GM12864 (cell line): Measurements from ENCODE around the gene GIT2.
"Not testable (repeated sequence)": the region's sequence is repeated elsewhere in the genome, so short reads cannot be mapped to it uniquely, and the experiment has no call there.

Experiments used
- DNase-seq: peaks from one replicate; pipeline ENCODE4 v3.0.0-alpha.2; 2011; ENCODE audit warnings: low read depth
- H3K4me3 ChIP-seq: 2 replicates; pipeline ENCODE4 v1.5.1; 2011; ENCODE audit warnings: mild to moderate bottlenecking, low read depth, low read length, control low read depth
- TF ChIP-seq, protein P1 (sequence below): IDR thresholded peaks from 2 replicates; pipeline ENCODE4 v1.5.1; 2011; ENCODE audit warnings: low read depth, mild to moderate bottlenecking, moderate library complexity, low read length, control low read depth, inconsistent platforms; ENCODE audit errors: missing control alignments

The GIT2 gene

DNA sequence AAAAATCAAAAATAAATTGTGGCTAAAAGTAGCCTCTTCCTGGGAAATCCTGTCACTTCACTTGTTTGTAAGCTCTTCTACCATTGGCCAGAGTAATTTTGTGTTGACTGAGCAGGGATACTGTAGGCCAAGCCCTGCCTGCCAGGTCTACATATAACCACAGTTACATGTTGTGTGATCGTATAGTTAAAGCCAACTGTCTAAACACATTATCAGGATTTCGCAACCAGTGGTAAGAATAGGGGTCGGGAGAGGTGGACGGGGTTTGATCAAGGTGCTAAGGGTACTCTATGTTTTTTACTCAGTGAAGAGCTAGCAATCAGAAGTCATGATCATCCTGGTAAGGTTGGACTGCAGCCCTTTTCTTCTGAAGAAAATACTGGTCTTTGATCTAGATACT, 16.5 kb upstream of the GIT2 start:
- no peak overlapping the region for H3K4me3 ChIP-seq
- no peak for DNase-seq

DNA sequence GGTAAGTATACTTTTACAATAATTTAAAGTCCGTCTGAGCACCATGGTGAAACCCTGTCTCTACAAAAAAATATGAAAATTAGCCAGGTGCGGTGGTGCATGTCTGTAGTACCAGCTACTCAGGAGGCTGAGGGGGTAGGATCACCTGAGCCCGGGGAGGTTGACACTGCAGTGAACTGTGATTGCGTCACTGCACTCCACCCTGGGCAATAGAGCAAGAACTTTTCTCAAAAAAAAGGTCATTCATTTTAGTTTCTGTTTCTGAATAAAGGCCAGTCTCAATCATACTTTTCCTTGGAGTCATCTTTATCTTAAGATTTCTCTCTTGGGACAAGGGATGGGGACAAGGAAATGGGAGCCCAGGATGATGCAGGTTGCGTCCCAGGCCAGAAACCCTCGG, 16.0 kb upstream of the GIT2 start:
- DNase-seq = no peak
- TF ChIP-seq, protein P1, sequence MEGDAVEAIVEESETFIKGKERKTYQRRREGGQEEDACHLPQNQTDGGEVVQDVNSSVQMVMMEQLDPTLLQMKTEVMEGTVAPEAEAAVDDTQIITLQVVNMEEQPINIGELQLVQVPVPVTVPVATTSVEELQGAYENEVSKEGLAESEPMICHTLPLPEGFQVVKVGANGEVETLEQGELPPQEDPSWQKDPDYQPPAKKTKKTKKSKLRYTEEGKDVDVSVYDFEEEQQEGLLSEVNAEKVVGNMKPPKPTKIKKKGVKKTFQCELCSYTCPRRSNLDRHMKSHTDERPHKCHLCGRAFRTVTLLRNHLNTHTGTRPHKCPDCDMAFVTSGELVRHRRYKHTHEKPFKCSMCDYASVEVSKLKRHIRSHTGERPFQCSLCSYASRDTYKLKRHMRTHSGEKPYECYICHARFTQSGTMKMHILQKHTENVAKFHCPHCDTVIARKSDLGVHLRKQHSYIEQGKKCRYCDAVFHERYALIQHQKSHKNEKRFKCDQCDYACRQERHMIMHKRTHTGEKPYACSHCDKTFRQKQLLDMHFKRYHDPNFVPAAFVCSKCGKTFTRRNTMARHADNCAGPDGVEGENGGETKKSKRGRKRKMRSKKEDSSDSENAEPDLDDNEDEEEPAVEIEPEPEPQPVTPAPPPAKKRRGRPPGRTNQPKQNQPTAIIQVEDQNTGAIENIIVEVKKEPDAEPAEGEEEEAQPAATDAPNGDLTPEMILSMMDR = no peak
- H3K4me3 ChIP-seq = peak overlapping the region; percentile 37; the same call in 1 of the 2 replicates

More for the DNA sequence above, 16.5 kb upstream of the GIT2 start:
- TF ChIP-seq, protein P1 = no peak

DNA sequence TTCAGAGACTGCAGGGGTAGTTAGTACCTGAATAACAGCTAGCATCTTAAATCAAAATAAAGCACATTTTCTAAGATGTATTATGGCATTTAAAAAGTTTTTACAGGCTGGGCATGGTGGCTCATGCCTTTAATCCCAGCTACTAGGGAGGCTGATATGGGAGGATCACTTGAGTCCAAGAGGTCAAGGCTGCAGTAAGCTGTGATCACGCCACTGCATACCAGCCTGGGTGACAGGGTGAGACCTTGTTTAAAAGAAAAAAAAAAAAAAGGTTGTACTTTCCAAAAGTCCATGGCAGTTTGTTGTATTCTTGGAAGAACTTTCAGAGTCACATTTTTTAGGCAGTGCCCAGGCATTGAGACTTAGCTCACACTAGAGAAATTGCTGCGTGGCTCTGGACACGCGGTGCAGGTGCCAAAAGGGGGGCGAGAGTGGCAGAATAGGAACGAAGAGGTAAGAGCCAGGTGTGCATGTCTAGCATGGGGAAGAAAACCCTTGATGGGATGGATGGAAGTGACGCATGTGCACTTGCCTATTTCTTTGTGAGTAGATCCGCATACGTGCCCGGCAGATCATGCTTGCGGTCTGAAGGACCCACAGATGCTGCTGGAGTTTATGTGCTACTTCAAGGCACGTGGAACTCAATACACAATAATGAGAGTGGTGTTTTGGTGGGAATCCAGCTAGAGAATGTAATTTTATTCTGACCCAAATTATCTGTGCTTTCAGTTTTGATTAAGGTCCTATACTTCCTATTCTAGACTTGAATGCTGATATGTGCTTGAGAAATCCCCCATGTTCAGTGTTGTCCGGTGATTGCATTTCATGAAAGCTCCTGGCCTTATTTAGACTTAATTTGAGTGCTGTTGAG, 14.9 kb upstream of the GIT2 start:
- peak overlapping the region; percentile 37 for H3K4me3 ChIP-seq
- TF ChIP-seq, protein P1 = no peak
- no peak for DNase-seq

DNA sequence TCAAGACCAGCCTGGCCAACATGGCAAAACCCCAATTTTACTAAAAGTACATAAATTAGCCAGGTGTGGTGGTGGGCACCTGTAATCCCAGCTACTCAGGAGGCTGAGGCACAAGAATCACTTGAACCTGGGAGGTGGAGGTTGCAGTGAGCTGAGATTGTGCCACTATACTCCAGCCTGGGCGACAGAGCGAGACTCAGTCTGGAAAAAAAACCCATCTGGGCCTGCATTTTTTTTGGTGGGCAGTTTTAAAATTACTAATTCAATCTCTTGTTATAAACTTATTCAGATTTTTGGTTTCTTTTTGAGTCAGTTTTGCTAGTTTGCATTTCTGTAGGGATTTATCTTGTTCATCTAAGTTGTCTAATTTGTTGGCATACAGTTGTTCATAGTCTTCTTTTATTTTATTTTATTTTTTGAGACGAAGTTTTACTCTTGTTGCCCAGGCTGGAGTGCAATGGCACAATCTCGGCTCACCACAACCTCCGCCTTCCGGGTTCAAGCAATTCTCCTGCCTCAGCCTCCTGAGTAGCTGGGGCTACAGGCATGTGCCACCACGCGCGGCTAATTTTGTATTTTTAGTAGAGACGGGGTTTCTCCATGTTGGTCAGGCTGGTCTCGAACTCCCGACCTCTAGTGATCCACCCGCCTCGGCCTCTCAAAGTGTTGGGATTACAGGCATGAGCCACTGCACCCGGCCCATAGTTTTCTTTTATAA, 12.7 kb upstream of the GIT2 start:
- DNase-seq = not testable (repeated sequence)
- peak overlapping the region; percentile 32; the same call in 1 of the 2 replicates for H3K4me3 ChIP-seq

DNA sequence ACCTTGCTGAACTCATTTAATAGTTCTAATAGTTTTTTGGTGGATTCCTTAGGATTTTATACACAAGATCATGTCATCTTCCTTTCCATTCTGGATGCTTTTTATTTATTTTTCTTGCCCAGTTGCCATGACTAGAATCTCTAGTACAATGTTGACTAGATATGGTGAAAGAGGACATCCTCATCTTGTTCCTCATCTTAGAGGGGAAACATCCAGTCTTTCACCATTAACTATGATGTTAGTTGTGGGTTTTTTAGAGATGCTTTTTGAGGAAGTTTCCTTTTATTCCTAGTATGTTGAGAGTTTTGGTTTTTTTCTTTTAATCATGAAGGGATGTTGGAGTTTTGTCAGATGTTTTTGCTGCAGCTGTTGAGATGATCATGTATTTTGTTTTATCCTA, 11.7 kb upstream of the GIT2 start:
- H3K4me3 ChIP-seq = no peak overlapping the region
- no peak for DNase-seq
- TF ChIP-seq, protein P1 = no peak

DNA sequence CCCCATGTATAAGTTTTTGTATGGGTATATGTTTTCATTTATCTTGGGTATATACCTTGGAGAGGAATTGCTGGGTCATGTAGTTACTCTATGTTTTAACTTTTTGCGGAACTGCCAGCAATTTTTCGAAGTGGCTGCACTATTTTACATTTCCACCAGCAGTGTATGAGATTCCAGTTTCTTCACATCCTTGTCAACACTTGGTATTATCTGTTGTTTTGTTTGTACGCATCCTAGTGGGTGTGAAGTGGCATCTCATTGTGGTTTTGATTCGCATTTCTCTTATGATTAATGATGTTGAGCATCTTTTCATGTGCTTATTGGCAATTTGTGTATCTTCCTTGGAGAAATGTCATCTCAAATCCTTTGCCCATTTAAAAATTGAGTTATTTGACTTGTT, 9.9 kb upstream of the GIT2 start:
- TF ChIP-seq, protein P1 = no peak
- no peak overlapping the region; the same call in 1 of the 2 replicates for H3K4me3 ChIP-seq
- no peak for DNase-seq

DNA sequence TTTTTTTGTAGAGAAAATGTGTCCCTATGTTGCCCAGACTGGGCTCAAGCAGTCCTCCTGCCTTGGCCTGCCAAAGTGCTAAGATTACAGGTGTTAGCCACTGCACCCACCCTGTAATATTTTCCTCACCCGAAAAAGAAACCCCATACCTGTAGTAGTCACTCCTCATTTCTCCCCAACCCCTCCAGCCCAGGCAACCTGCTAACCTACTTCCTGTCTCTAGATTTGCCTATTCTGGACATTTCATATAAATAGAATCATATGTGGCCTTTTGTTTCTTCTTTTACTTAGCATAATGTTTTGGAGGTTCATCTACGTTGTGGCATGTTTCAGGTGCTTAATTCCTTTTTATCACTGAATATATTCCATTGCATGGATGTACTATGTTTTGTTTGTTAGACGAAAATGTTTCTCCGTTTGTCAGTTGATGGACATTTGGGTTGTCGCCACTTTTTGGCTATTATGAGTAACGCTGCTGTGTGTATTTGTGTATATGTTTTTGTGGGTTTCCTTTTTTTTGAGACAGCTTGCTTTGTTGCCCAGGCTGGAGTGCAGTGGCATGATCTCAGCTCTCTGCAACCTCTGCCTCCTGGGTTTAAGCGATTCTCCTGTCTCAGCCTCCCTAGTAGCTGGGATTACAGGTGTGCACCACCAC, 9.3 kb upstream of the GIT2 start:
- H3K4me3 ChIP-seq = peak overlapping the region; percentile 25
- no peak for DNase-seq
- TF ChIP-seq, protein P1 = no peak
